GM12872 (cell line): ENCODE results near the gene DHPS.
A peak's percentile ranks its signal among the peaks of the same experiment; 100 is the strongest.

Source experiments
- TF ChIP-seq, protein P1 (sequence below): IDR thresholded peaks from 3 replicates; pipeline ENCODE4 v1.5.1; 2011; ENCODE audit warnings: low read depth, mild to moderate bottlenecking, low read length, moderate library complexity; ENCODE audit not compliant: insufficient read depth

DHPS gene

GRCh38 chr19:12689581-12690216, 8.0 kb upstream of the DHPS start:
- TF ChIP-seq, protein P1, sequence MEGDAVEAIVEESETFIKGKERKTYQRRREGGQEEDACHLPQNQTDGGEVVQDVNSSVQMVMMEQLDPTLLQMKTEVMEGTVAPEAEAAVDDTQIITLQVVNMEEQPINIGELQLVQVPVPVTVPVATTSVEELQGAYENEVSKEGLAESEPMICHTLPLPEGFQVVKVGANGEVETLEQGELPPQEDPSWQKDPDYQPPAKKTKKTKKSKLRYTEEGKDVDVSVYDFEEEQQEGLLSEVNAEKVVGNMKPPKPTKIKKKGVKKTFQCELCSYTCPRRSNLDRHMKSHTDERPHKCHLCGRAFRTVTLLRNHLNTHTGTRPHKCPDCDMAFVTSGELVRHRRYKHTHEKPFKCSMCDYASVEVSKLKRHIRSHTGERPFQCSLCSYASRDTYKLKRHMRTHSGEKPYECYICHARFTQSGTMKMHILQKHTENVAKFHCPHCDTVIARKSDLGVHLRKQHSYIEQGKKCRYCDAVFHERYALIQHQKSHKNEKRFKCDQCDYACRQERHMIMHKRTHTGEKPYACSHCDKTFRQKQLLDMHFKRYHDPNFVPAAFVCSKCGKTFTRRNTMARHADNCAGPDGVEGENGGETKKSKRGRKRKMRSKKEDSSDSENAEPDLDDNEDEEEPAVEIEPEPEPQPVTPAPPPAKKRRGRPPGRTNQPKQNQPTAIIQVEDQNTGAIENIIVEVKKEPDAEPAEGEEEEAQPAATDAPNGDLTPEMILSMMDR, result no peak

GRCh38 chr19:12689012-12689411, 7.3 kb upstream of the DHPS start:
- TF ChIP-seq, protein P1, result no peak

- TF ChIP-seq, protein P1, result no peak
Observed at GRCh38 chr19:12687496-12688196, 6.0 kb upstream of the DHPS start, which contains the start of gene GNG14. GNG14 (plus strand) TSS chr19:12687998; CDS start chr19:12688049, 51 bp downstream.

GRCh38 chr19:12685831-12686230, 4.2 kb upstream of the DHPS start:
- TF ChIP-seq, protein P1, result no peak

DNA sequence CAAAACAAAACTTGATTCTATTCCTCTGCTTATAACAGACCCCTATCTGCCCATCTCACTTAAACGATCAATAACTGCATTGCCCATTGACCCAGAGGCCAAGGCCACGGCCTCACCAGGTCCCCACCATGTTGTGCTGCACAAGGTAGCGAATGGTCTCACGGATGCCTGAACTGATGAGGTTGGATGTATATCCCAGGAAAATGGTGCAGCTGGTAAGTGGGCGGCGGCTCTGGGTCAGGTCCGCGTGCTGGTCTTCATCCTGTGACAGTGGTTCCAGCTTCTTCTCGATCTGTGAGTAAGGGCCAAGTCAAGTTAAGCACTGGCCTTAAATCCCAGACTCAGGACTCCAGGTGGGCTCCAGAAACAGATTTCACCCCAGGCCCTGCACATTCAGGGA, 1.6 kb downstream of the DHPS start:
- TF ChIP-seq, protein P1, result no peak

- TF ChIP-seq, protein P1, result no peak
Observed at GRCh38 chr19:12676928-12677327, 4.8 kb downstream of the DHPS start.

GRCh38 chr19:12676384-12676792, 5.3 kb downstream of the DHPS start:
- TF ChIP-seq, protein P1, result peak; percentile 97
